ENCODE results near the gene PTPRM. TPM values are rescaled to one million over a fixed set of nuclear protein-coding genes. Genes with fewer than 3 reads are reported as not detected.
A peak's percentile ranks its signal among the peaks of the same experiment; 100 is the strongest.

Gene PTPRM
- total and polyA plus RNA-seq, 12 donors: 31.7 to 116 (median 61.2) TPM

- intact Hi-C loops (cut with DNase I): no loop called here
- Histone ChIP-seq H3K36me3 (replicated peaks in 1 of 2) (no peaks in the 10 kb centered on the region), H3K27ac (no peak overlapping the region), H3K4me1 (replicated peaks in 1 of 2) (no peaks in the 10 kb centered on the region), H3K9me3 (replicated peaks in 1 of 3) (peaks cover 0 to 6% (median 0%) of the 10 kb centered on the region in 3 donors), H3K27me3 (no peaks in the 10 kb centered on the region), H3K4me3 (no peak overlapping the region)
- no peak for DNase-seq
- WGBS, 4 donors: 57 to 62% (median 59%) methylated on average over 5 of the region's 5 CpGs
- no peak for TF ChIP-seq POLR2A (IDR thresholded peaks at IDR 0.05)
- TF ChIP-seq CTCF (IDR thresholded peaks at IDR 0.05): no peak
Measured at GRCh38 chr18:7545734-7546133, 21.4 kb upstream of the PTPRM start.

- Histone ChIP-seq H3K4me1 (replicated peaks in 1 of 2) (no peaks in the 10 kb centered on the region), H3K27me3 (no peaks in the 10 kb centered on the region), H3K9me3 (replicated peaks in 1 of 3) (peaks cover 0 to 6% (median 0%) of the 10 kb centered on the region in 3 donors), H3K36me3 (replicated peaks in 1 of 2) (no peaks in the 10 kb centered on the region), H3K4me3 (no peak overlapping the region), H3K27ac (no peak overlapping the region)
- no peak for DNase-seq
- TF ChIP-seq CTCF (IDR thresholded peaks at IDR 0.05) (no peak), POLR2A (IDR thresholded peaks at IDR 0.05) (no peak)
- intact Hi-C loops (cut with DNase I): no loop called here
- WGBS, 4 donors: 87 to 90% (median 89%) methylated on average over 11 of the region's 11 CpGs
Measured at GRCh38 chr18:7548221-7548620, 18.9 kb upstream of the PTPRM start.

- DNase-seq: no peak
- TF ChIP-seq POLR2A (IDR thresholded peaks at IDR 0.05): no peak
- TF ChIP-seq CTCF (IDR thresholded peaks at IDR 0.05): no peak
- Histone ChIP-seq H3K9me3 (replicated peaks in 1 of 3) (peaks cover 0 to 1% (median 0%) of the 10 kb centered on the region in 3 donors), H3K27ac (no peak overlapping the region), H3K36me3 (replicated peaks in 1 of 2) (no peaks in the 10 kb centered on the region), H3K4me1 (replicated peaks in 1 of 2) (no peaks in the 10 kb centered on the region), H3K27me3 (no peaks in the 10 kb centered on the region), H3K4me3 (no peak overlapping the region)
- 71 to 81% (median 79%) methylated on average over 3 of the region's 3 CpGs for WGBS, 4 donors
- intact Hi-C loops (cut with DNase I): no loop called here
Measured at GRCh38 chr18:7548721-7549120, 18.4 kb upstream of the PTPRM start.

GRCh38 chr18:7557973-7558372 lies 9.1 kb upstream of the PTPRM start:
- H3K27ac ChIP-seq: peak overlapping the region in 1 of 5 donors; percentile 65
- H3K4me1 ChIP-seq (replicated peaks in 1 of 2): peaks cover 6 to 14% of the 10 kb centered on the region in 2 donors
- no peaks in the 10 kb centered on the region for H3K36me3 ChIP-seq (replicated peaks in 1 of 2)
- no peak for DNase-seq
- TF ChIP-seq CTCF (IDR thresholded peaks at IDR 0.05) (no peak), POLR2A (IDR thresholded peaks at IDR 0.05) (no peak)
- no peak overlapping the region for H3K4me3 ChIP-seq
- 51 to 71% (median 61%) methylated on average over 2 of the region's 2 CpGs for WGBS, 4 donors
- no peaks in the 10 kb centered on the region for H3K27me3 ChIP-seq
- intact Hi-C loops (cut with DNase I): no loop called here
- H3K9me3 ChIP-seq (replicated peaks in 1 of 3): no peaks in the 10 kb centered on the region
